Liver (tissue), 9 donors: Measurements from ENCODE around the gene DHRS12. TPM values are rescaled to one million over a fixed set of nuclear protein-coding genes. Genes with fewer than 3 reads are reported as not detected.

Source experiments
- DNase-seq: peaks from one replicate; pipeline ENCODE4 v3.0.0-alpha.2; 2017; ENCODE audit warnings: low spot score
- H3K27ac ChIP-seq, 2 donors: one replicate each; pipeline ENCODE4 v1.7.0; 2013; ENCODE audit warnings: inconsistent platforms in 2 of 2, low read length in 2 of 2, control low read depth in 1 of 2, low read depth in 1 of 2, mild to moderate bottlenecking in 1 of 2
- H3K27me3 ChIP-seq, 4 donors: one replicate each; pipeline versions ENCODE4 v1.6.1 to v1.7.0; 2013; ENCODE audit warnings: low read length in 3 of 4, inconsistent platforms in 1 of 4, mild to moderate bottlenecking in 1 of 4, moderate library complexity in 1 of 4; ENCODE audit not compliant: control insufficient read depth in 4 of 4, insufficient read depth in 4 of 4
- H3K36me3 ChIP-seq, 4 donors: one replicate each; pipeline versions ENCODE4 v1.6.1 to v1.7.0; 2013; ENCODE audit warnings: low read length in 3 of 4, mild to moderate bottlenecking in 3 of 4, low read depth in 1 of 4, moderate library complexity in 1 of 4; ENCODE audit not compliant: control insufficient read depth in 4 of 4, insufficient read depth in 3 of 4
- H3K4me1 ChIP-seq, 4 donors: one replicate each; pipeline versions ENCODE4 v1.6.1 to v1.7.0; 2013; ENCODE audit warnings: low read length in 3 of 4, mild to moderate bottlenecking in 3 of 4, moderate library complexity in 1 of 4; ENCODE audit not compliant: control insufficient read depth in 4 of 4, insufficient read depth in 4 of 4
- H3K4me3 ChIP-seq, 3 donors: one replicate each; pipeline versions ENCODE4 v1.6.1 to v1.7.0; 2013; ENCODE audit warnings: low read length in 3 of 3, control low read depth in 1 of 3, low read depth in 1 of 3, mild to moderate bottlenecking in 1 of 3
- H3K9ac ChIP-seq, 2 donors: one replicate each; pipeline ENCODE4 v1.7.0; 2013; ENCODE audit warnings: low read length in 2 of 2, mild to moderate bottlenecking in 2 of 2, moderate library complexity in 2 of 2, control low read depth in 1 of 2, low read depth in 1 of 2
- H3K9me3 ChIP-seq, 4 donors: one replicate each; pipeline versions ENCODE4 v1.6.1 to v1.7.0; 2013; ENCODE audit warnings: low read length in 3 of 4; ENCODE audit not compliant: control insufficient read depth in 4 of 4
- EGR1 ChIP-seq, 2 donors: IDR thresholded peaks; 2 replicates each; pipeline ENCODE4 v1.6.1; 2016 to 2018; ENCODE audit warnings: antibody characterized with exemption in 2 of 2, low read depth in 2 of 2
- FOXA1 ChIP-seq: IDR thresholded peaks from 2 replicates; pipeline ENCODE4 v1.6.1; 2016; ENCODE audit warnings: antibody characterized with exemption
- FOXA2 ChIP-seq: IDR thresholded peaks from 2 replicates; pipeline ENCODE4 v1.6.1; 2016; ENCODE audit warnings: antibody characterized with exemption
- GABPA ChIP-seq, 2 donors: IDR thresholded peaks in 1 of 2; conservative IDR thresholded peaks in 1 of 2; 2 replicates each; pipeline ENCODE4 v1.6.1; 2016; ENCODE audit warnings: antibody characterized with exemption in 2 of 2, mild to moderate bottlenecking in 1 of 2, moderate library complexity in 1 of 2
- HNF4A ChIP-seq, 2 donors: conservative IDR thresholded peaks; 2 replicates each; pipeline ENCODE4 v1.6.1; 2016; ENCODE audit warnings: antibody characterized with exemption in 2 of 2, mild to moderate bottlenecking in 2 of 2
- HNF4G ChIP-seq: IDR thresholded peaks from 2 replicates; pipeline ENCODE4 v1.6.1; 2016; ENCODE audit warnings: antibody characterized with exemption
- JUND ChIP-seq, 2 donors: IDR thresholded peaks; 2 replicates each; pipeline ENCODE4 v1.6.1; 2016; ENCODE audit warnings: antibody characterized with exemption in 2 of 2
- NR2F2 ChIP-seq: IDR thresholded peaks from 2 replicates; pipeline ENCODE4 v1.6.1; 2016; ENCODE audit warnings: antibody characterized with exemption
- RXRA ChIP-seq, 2 donors: IDR thresholded peaks; 2 replicates each; pipeline ENCODE4 v1.6.1; 2017 to 2018; ENCODE audit warnings: antibody characterized with exemption in 2 of 2, mild to moderate bottlenecking in 1 of 2
- SP1 ChIP-seq: IDR thresholded peaks from 2 replicates; pipeline ENCODE4 v1.6.1; 2018; ENCODE audit warnings: antibody characterized with exemption, mild to moderate bottlenecking
- TAF1 ChIP-seq: conservative IDR thresholded peaks from 2 replicates; pipeline ENCODE4 v1.6.1; 2016; ENCODE audit warnings: antibody characterized with exemption, mild to moderate bottlenecking
- YY1 ChIP-seq: IDR thresholded peaks from 2 replicates; pipeline ENCODE4 v1.6.1; 2016; ENCODE audit warnings: antibody characterized with exemption, mild to moderate bottlenecking
- WGBS: extraction: QIAGEN DNeasy Blood & Tissue Kit; methylation state at CpG from one replicate; pipeline ENCODE4 v1.1.7; 2013; 5-methylcytosine and 5-hydroxymethylcytosine counted together
- polyA plus RNA-seq, 2 donors: library from polyadenylated mRNA; stranded (reverse) in 1 of 2; unstranded in 1 of 2; fragments of 200-250 nt in 1 of 2; fragments of >200 nt in 1 of 2; fragmentation: Nextera tagmentation in 1 of 2; extraction: Ambion mirVana in 1 of 2; gene quantifications; one replicate each; pipeline versions ENCODE4 v1.2.1 to v1.2.3, GENCODE V29; 2013 to 2015
- total RNA-seq, 2 donors: library from RNA; depleted of rRNA; stranded (reverse); fragments of >200 nt; gene quantifications; one replicate each; pipeline ENCODE4 v1.2.3, GENCODE V29; 2014
- TF ChIP-seq, protein P1 (sequence below): IDR thresholded peaks from 2 replicates; pipeline ENCODE4 v1.6.1; 2016; ENCODE audit warnings: antibody characterized with exemption
- TF ChIP-seq, protein P2 (sequence below): IDR thresholded peaks from 2 replicates; pipeline ENCODE4 v1.6.1; 2016; ENCODE audit warnings: antibody characterized with exemption
- TF ChIP-seq, protein P3 (sequence below): fragments of 150-350 bp; IDR thresholded peaks from 2 replicates; pipeline ENCODE4 v1.5.1; 2017; ENCODE audit warnings: improper control_type of control experiment, low read depth, low read length; ENCODE audit not compliant: missing input control
- TF ChIP-seq, protein P4 (sequence below): IDR thresholded peaks from 2 replicates; pipeline ENCODE4 v1.6.1; 2016; ENCODE audit warnings: antibody characterized with exemption
- TF ChIP-seq, protein P5 (sequence below): IDR thresholded peaks from 2 replicates; pipeline ENCODE4 v1.6.1; 2016; ENCODE audit warnings: antibody characterized with exemption, mild to moderate bottlenecking
- donor health status: healthy.
- donor health status: healthy.
- donor health status: healthy.
- donor health status: healthy.
- donor health status: healthy.

Gene DHRS12
- total and polyA plus RNA-seq, 4 donors = 6.5 to 15.5 (median 9.3) TPM

DNA sequence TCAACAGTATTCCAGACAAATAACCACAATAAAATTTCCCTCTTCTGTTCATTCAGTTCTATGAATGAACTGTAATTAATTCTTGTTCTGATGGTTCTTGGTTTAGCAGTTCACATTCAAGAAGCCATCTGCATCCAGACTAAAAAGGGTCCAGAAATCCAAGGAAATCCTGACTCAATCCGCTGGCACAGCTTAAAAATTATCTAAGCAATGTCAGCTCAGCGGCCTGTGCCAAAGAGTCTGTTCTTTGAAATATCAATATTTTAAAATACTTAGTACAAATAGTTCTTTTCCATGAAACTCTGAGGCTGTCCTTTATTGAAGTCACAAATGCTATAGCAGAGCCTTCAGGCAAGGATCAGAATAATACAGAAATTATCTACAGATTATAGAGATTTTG lies 57.2 kb downstream of the DHRS12 start:
- no peak overlapping the region for H3K4me3 ChIP-seq
- H3K27ac ChIP-seq = no peak overlapping the region
- peaks cover 0 to 7% (median 2%) of the 10 kb centered on the region in 4 donors for H3K4me1 ChIP-seq
- TF ChIP-seq TAF1 (no peak), EGR1 (IDR thresholded peaks at IDR 0.05; ENCODE audit: low read depth in 2 of 2) (no peak), NR2F2 (no peak), FOXA1 (no peak), RXRA (IDR thresholded peaks at IDR 0.05) (no peak), GABPA (IDR thresholded peaks at IDR 0.05 in 1 of 2, conservative IDR thresholded peaks at IDR 0.05 in 1 of 2) (no peak)
- TF ChIP-seq, protein P1, sequence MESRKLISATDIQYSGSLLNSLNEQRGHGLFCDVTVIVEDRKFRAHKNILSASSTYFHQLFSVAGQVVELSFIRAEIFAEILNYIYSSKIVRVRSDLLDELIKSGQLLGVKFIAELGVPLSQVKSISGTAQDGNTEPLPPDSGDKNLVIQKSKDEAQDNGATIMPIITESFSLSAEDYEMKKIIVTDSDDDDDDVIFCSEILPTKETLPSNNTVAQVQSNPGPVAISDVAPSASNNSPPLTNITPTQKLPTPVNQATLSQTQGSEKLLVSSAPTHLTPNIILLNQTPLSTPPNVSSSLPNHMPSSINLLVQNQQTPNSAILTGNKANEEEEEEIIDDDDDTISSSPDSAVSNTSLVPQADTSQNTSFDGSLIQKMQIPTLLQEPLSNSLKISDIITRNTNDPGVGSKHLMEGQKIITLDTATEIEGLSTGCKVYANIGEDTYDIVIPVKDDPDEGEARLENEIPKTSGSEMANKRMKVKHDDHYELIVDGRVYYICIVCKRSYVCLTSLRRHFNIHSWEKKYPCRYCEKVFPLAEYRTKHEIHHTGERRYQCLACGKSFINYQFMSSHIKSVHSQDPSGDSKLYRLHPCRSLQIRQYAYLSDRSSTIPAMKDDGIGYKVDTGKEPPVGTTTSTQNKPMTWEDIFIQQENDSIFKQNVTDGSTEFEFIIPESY = no peak
- TF ChIP-seq, protein P2, sequence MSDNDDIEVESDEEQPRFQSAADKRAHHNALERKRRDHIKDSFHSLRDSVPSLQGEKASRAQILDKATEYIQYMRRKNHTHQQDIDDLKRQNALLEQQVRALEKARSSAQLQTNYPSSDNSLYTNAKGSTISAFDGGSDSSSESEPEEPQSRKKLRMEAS = no peak
- WGBS = 40% methylated on average over 2 of the region's 2 CpGs
- no peak for DNase-seq
- no peaks in the 10 kb centered on the region for H3K27me3 ChIP-seq
- no peak overlapping the region for H3K9ac ChIP-seq
- H3K36me3 ChIP-seq = peaks cover 0 to 7% (median 4%) of the 10 kb centered on the region in 4 donors
- peaks cover 2 to 6% (median 3%) of the 10 kb centered on the region in 4 donors for H3K9me3 ChIP-seq

DNA sequence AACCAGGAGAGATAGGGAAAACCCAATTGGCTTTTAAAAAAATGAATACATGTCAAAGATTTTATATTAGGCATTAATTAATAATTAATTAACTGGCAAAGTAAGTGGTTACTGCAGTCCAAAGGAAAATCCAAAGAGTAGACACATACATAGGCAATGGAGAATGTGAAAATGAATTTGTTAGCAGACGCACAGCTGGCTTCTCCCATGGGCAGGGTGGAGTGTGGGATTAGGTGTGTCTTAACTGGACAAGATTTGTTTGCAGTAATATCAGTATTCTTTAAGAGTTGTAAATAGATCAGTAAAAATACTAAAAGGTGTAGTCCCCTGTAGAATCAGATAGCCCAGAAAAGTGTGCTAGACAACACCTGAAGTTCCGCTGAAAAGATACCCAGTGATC lies 58.7 kb downstream of the DHRS12 start:
- TF ChIP-seq, protein P3, sequence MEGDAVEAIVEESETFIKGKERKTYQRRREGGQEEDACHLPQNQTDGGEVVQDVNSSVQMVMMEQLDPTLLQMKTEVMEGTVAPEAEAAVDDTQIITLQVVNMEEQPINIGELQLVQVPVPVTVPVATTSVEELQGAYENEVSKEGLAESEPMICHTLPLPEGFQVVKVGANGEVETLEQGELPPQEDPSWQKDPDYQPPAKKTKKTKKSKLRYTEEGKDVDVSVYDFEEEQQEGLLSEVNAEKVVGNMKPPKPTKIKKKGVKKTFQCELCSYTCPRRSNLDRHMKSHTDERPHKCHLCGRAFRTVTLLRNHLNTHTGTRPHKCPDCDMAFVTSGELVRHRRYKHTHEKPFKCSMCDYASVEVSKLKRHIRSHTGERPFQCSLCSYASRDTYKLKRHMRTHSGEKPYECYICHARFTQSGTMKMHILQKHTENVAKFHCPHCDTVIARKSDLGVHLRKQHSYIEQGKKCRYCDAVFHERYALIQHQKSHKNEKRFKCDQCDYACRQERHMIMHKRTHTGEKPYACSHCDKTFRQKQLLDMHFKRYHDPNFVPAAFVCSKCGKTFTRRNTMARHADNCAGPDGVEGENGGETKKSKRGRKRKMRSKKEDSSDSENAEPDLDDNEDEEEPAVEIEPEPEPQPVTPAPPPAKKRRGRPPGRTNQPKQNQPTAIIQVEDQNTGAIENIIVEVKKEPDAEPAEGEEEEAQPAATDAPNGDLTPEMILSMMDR = no peak
- TF ChIP-seq RXRA (IDR thresholded peaks at IDR 0.05) (no peak), FOXA2 (no peak), JUND (IDR thresholded peaks at IDR 0.05) (no peak), YY1 (no peak), HNF4G (no peak), SP1 (no peak), TAF1 (no peak), HNF4A (conservative IDR thresholded peaks at IDR 0.05) (no peak), GABPA (IDR thresholded peaks at IDR 0.05 in 1 of 2, conservative IDR thresholded peaks at IDR 0.05 in 1 of 2) (no peak), NR2F2 (no peak), EGR1 (IDR thresholded peaks at IDR 0.05; ENCODE audit: low read depth in 2 of 2) (no peak), FOXA1 (no peak)
- TF ChIP-seq, protein P4, sequence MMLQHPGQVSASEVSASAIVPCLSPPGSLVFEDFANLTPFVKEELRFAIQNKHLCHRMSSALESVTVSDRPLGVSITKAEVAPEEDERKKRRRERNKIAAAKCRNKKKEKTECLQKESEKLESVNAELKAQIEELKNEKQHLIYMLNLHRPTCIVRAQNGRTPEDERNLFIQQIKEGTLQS = no peak
- TF ChIP-seq, protein P2 = no peak
- TF ChIP-seq, protein P5, sequence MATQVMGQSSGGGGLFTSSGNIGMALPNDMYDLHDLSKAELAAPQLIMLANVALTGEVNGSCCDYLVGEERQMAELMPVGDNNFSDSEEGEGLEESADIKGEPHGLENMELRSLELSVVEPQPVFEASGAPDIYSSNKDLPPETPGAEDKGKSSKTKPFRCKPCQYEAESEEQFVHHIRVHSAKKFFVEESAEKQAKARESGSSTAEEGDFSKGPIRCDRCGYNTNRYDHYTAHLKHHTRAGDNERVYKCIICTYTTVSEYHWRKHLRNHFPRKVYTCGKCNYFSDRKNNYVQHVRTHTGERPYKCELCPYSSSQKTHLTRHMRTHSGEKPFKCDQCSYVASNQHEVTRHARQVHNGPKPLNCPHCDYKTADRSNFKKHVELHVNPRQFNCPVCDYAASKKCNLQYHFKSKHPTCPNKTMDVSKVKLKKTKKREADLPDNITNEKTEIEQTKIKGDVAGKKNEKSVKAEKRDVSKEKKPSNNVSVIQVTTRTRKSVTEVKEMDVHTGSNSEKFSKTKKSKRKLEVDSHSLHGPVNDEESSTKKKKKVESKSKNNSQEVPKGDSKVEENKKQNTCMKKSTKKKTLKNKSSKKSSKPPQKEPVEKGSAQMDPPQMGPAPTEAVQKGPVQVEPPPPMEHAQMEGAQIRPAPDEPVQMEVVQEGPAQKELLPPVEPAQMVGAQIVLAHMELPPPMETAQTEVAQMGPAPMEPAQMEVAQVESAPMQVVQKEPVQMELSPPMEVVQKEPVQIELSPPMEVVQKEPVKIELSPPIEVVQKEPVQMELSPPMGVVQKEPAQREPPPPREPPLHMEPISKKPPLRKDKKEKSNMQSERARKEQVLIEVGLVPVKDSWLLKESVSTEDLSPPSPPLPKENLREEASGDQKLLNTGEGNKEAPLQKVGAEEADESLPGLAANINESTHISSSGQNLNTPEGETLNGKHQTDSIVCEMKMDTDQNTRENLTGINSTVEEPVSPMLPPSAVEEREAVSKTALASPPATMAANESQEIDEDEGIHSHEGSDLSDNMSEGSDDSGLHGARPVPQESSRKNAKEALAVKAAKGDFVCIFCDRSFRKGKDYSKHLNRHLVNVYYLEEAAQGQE = no peak
- Histone ChIP-seq H3K4me1 (peaks cover 0 to 7% (median 3%) of the 10 kb centered on the region in 4 donors), H3K4me3 (no peak overlapping the region), H3K27me3 (no peaks in the 10 kb centered on the region), H3K9me3 (peaks cover 2 to 6% (median 3%) of the 10 kb centered on the region in 4 donors), H3K36me3 (peaks cover 0 to 7% (median 3%) of the 10 kb centered on the region in 4 donors), H3K9ac (no peak overlapping the region), H3K27ac (no peak overlapping the region)
- WGBS = 97% methylated on average over 2 of the region's 2 CpGs
- DNase-seq = no peak
